Activated CD4-positive, CD25-positive, alpha-beta regulatory T cell treated with anti-CD3 and anti-CD28 coated beads, Interleukin-2, amount 50 U/mL, for 24 hours (primary cell): Measurements from ENCODE around the gene RYR2.

ENCODE experiments used
- ATAC-seq, 2 donors: fragments of 150-1000 bp; cut with Tn5 transposase; one replicate each; pipeline ENCODE4 v1.10.0; 2021; ENCODE audit warnings: mild to moderate bottlenecking in 1 of 2, moderate library complexity in 1 of 2

Gene RYR2

GRCh38 chr1:237033061-237033460, 8.9 kb upstream of the RYR2 start:
- ATAC-seq, result no peak

- no peak for ATAC-seq
These were observed 8.2 kb upstream of the RYR2 start for GRCh38 chr1:237033804-237034203.

GRCh38 chr1:237035759-237036158, 6.2 kb upstream of the RYR2 start:
- no peak for ATAC-seq

DNA sequence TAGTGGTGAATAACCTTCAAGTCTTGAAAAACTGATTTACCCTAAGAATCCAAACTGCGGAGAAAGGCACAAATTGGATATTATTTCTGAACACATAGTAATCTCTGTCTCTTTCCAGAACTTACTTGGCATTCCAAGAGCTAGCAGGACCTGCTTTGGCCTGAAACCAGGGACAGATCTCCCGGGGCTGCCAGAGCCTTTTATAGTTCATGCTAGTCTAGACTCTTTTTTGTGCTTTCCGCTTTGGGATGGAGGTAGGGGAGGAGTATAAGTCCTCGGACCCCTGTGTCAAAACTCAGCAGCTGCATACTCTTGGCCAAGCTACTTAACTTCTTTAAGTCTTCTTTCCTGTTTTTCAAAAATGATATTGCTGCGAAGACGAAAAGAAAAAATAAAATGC, 3.8 kb upstream of the RYR2 start:
- ATAC-seq, result no peak

DNA sequence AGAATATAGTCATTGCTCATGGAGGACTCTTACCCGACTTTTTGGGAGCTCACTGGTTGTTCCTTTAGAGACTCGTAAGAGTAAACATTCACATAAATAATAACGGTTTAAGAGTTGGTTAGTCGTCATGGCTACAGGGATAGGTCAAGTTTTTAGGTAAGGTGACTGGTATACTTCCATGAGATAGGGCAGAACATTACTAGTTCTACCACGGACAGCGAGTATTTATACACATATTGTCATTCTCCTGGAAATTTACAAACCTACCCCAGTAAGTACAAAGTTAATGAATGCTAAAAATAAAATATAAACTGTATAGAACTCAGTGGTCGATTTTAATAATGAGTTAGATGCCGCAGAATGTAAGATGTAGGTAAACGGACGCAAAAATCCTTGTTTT, 1.2 kb upstream of the RYR2 start:
- no peak for ATAC-seq

GRCh38 chr1:237041461-237041794, 556 bp upstream of the RYR2 start:
- no peak for ATAC-seq

- ATAC-seq, result no peak
These were observed 525 bp downstream of the RYR2 start for GRCh38 chr1:237042526-237042891.

DNA sequence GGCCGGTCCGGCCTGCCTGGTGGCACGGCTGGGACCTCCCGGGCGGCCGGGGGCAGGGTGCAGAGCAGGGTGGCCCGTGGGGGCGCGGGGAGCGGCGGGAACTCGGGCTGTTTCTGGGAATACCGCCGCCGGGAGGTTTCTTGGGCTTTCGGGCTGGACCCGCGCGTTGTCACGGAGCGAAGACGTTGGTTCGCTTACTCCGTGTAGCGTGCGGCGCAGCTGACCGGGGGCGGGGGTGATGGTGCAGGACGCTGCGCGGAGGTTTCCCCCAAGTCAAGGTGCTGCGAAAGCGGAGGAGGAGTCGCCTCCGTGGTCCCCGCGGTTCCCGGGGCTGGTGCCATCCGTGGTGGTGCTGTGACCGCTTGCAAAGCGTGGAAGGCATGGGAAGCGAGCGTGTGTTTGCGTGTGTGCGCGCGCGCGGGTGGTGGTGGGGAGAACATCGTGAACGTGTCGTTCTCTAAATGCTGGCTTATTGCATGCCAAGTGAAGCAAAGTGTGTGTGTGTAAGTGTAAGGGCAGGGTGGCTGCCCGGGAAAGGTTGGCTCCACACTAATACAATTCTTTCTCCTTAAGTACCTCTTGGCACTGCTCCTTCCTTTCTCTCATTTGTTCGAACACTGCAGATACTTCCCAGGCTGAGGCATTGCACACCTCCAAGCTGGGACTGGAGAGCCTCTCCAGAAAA, 1.1 kb downstream of the RYR2 start:
- no peak for ATAC-seq

DNA sequence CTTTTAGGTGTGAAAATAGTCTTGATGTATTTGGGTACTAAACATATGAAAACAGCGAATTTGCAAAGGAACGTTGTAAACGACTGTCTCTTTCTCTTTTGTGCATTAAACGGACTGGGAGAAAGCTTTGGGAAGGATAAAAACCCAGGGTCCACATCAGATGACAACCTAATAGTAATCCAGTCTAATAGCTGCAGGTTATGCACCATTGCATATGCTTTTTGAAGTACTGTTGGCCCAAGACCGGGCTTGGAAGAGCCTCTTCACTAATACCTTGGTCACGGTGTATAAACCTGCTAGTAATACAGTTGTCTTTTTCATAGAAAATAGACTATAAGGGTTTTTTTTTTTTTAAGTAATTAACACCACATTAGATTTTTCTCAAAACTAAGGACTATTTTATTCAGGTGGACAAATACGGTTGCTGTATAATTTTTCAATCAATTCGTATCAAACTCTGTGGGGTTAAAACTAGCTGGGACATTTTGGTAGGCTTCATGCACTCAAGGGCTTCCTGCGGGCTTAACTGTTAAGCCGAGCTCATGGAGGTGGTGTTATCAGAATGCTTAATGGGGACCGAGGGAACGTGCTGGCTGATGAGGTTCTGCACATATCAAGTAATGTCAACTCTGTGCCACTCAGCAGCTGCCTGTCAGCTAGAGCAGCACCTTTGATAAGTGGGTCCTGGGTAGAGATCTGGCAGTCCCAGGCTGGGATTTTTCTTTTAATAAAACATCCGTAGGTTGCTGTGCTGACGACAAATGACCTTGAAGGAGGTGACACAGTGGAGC, 2.1 kb downstream of the RYR2 start:
- no peak for ATAC-seq

- no peak for ATAC-seq
These were observed 3.5 kb downstream of the RYR2 start for GRCh38 chr1:237045278-237046016.

DNA sequence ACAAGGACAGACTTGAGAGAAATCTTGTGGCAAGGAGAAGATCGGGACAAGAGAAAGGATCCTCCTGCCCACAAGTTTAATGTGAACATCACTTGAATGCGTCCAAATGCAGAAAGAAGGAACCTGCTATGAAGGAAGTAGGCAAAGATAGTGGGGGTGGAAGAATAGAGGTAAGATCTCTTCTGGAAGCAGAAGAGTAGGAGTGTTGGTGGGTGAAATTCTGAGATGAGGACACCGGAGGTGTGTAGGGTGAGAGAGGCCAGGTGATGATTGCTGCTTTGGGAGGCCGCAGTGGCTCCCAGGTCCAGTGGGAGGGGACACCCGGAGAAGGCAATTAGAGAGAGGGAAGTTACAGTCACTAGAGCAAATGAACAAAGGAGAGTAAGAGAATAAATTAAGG, 6.8 kb downstream of the RYR2 start:
- no peak for ATAC-seq

- ATAC-seq, result no peak
These were observed 8.2 kb downstream of the RYR2 start for GRCh38 chr1:237050185-237050584.

DNA sequence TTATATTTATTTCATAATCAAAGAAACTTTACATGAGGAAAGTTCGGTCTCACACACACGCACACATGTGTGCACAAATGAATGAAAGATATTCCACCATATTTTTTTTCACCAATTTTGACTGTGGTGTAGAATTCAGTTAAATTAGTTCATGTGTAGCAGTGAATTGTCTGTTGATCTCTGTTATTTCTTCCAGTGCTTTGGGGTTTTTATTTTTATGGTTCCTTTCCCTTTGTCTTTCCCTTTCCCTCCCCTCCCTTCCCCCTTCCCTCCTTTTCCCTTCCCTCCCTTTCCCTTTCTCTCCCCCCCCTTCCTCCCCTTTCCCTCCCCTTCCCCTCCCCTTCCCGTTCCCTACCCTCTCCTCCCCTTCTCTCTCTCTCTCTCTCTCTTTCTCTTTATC, 8.9 kb downstream of the RYR2 start:
- no peak for ATAC-seq

DNA sequence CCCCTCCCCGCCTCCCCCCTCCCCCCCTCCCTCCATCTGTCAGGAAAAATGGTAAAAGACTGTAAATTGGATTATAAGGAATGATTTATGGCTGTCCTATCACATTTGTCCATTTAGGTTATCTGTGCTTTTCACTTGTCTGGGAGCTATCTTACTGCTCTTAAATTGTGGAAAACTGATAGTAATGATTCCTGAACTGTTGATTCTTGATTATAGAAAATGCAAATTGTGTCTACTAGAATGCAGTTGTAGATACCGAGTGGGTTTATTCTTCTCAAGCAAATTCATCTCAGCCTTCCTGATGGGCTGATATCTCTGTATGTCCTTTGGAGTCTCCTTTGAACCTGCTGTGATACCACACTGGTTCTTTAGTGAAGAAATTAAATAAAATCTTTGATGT, 12.3 kb downstream of the RYR2 start:
- no peak for ATAC-seq

DNA sequence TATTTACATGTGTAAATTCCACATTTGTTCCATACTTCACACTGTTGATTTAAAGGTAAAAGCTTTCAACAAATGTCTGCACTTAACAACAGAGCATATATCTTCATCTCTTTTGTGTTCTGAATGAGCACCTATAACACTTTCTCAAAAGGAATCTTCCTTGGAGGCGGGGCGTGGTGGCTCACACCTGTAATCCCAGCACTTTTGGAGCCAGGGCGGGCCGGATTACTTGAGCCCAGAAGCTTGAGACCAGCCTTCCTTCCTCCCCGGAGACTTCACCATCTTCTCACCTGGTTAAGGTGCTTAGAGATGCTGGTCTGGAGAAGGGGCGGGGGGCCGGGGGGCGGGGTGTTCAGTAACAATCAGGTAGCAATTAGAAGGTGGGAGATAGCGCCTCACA, 16.5 kb downstream of the RYR2 start:
- ATAC-seq, result no peak

DNA sequence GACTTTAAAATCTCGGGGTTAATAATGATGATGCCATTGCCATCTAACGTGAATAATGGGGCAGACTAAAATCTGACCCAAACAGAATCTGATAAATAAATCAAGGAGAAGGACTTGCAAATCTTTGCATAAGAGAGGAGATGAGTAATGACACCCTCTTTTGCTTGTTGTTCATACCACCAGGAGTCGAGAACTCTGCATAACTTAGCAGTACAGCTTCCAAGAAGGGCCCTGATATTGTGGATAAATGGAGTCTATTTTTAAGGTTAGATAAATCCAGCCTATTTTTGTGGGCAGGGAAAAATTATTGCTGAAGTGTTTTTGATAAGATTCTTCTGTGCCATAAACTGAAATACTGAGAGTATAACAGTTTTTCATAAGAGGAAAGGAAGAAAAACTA, 17.3 kb downstream of the RYR2 start:
- ATAC-seq, result no peak

- no peak for ATAC-seq
These were observed 21.0 kb downstream of the RYR2 start for GRCh38 chr1:237062976-237063375.

- ATAC-seq, result no peak
These were observed 23.9 kb downstream of the RYR2 start for GRCh38 chr1:237065903-237066302.

DNA sequence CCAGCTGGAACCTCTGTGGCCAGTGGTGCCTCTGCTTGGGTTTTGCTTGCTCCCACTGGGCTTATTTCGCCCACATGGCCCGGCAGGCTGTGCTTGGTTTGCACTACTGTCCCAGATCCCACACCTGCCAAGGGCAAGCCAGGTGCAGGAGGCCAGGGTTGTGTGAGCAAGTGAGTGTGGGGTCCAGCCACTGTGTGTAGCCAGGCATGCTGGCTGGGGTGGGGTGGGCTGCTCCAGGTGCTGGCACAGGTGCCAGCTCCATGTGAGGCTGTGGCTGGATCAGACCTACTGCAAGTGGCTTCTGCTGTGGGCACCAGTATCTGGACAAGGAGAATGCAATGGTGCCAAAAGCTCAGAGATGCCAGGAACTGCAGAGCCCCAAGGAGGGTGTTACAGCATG, 28.5 kb downstream of the RYR2 start:
- no peak for ATAC-seq

- no peak for ATAC-seq
These were observed 29.8 kb downstream of the RYR2 start for GRCh38 chr1:237071641-237072420.

GRCh38 chr1:237074371-237075117, 32.6 kb downstream of the RYR2 start:
- ATAC-seq, result no peak

GRCh38 chr1:237084341-237085077, 42.5 kb downstream of the RYR2 start:
- no peak for ATAC-seq
